Mucosa of stomach (tissue), 1 donor: ENCODE data around the gene ZCCHC8.
"Not testable (repeated sequence)": the region's sequence is repeated elsewhere in the genome, so short reads cannot be mapped to it uniquely, and the experiment has no call there.

Experiments
- H3K27me3 ChIP-seq: one replicate; pipeline ENCODE4 v1.7.0; 2013; ENCODE audit warnings: mild to moderate bottlenecking, low read length; ENCODE audit not compliant: control insufficient read depth, insufficient read depth
- H3K36me3 ChIP-seq: one replicate; pipeline ENCODE4 v1.7.0; 2013; ENCODE audit warnings: low read length; ENCODE audit not compliant: control insufficient read depth, insufficient read depth
- H3K4me1 ChIP-seq: one replicate; pipeline ENCODE4 v1.7.0; 2013; ENCODE audit warnings: mild to moderate bottlenecking, low read length; ENCODE audit not compliant: control insufficient read depth, insufficient read depth
- H3K4me3 ChIP-seq: one replicate; pipeline ENCODE4 v1.7.0; 2013; ENCODE audit warnings: low read length
- H3K9ac ChIP-seq: one replicate; pipeline ENCODE4 v1.7.0; 2013; ENCODE audit warnings: mild to moderate bottlenecking, low read length, moderate library complexity
- H3K9me3 ChIP-seq: one replicate; pipeline ENCODE4 v1.7.0; 2013; ENCODE audit warnings: mild to moderate bottlenecking, low read length, moderate library complexity; ENCODE audit not compliant: control insufficient read depth
- donor health status: Pancreatic carcinoma.

Gene ZCCHC8

DNA sequence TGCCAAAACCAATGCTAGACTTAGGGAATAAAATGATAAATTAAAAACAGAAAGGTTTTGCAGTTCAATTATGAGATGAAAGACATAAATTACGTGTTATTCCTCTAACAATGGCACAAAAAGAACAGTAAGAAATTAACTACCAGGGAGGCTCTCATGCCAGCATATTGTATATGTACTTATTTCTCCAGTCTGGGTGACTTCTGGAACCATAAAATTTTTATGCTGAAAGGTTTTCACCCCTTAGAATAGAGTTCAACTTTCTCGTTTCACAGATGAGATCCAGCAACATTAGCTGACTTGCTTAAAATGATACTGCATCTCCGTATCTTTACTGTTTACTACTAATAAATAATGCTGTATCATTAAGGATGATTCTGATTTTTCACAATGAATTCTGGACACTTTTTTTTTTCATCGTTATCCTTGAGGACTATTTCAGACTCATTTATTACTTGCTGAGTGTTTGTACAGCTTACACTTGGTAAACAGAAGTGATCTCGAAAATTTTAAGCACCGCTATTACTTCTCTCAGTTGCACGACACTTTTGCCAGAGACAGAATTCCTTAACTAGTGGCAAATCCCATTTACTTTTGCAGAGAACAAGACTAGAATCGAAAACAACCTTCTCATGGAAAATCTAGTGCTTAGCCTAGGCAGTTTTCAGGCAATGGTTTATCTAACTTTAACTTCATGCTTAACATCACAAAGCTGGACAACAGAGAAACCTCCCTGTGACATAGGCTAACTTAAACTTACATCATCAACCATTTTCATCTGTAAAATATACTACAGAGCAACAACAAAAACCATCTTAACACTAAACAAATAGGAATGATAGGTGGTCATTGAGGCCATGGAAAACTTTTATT, 23.4 kb upstream of the ZCCHC8 start:
- H3K9me3 ChIP-seq: no peaks in the 10 kb centered on the region
- H3K4me3 ChIP-seq: no peak overlapping the region
- H3K27me3 ChIP-seq: no peaks in the 10 kb centered on the region
- no peaks in the 10 kb centered on the region for H3K36me3 ChIP-seq
- H3K4me1 ChIP-seq: peaks cover 22% of the 10 kb centered on the region
- H3K9ac ChIP-seq: peak overlapping the region; percentile 23

GRCh38 chr12:122523280-122523679, 22.5 kb upstream of the ZCCHC8 start:
- peaks cover 22% of the 10 kb centered on the region for H3K4me1 ChIP-seq
- H3K36me3 ChIP-seq: no peaks in the 10 kb centered on the region
- no peaks in the 10 kb centered on the region for H3K27me3 ChIP-seq
- H3K9me3 ChIP-seq: no peaks in the 10 kb centered on the region
- no peak overlapping the region for H3K9ac ChIP-seq
- H3K4me3 ChIP-seq: no peak overlapping the region

GRCh38 chr12:122520676-122521075, 19.9 kb upstream of the ZCCHC8 start:
- H3K27me3 ChIP-seq: no peaks in the 10 kb centered on the region
- no peak overlapping the region for H3K4me3 ChIP-seq
- H3K4me1 ChIP-seq: peaks cover 22% of the 10 kb centered on the region
- no peaks in the 10 kb centered on the region for H3K9me3 ChIP-seq
- H3K9ac ChIP-seq: no peak overlapping the region
- peaks cover 8% of the 10 kb centered on the region for H3K36me3 ChIP-seq

DNA sequence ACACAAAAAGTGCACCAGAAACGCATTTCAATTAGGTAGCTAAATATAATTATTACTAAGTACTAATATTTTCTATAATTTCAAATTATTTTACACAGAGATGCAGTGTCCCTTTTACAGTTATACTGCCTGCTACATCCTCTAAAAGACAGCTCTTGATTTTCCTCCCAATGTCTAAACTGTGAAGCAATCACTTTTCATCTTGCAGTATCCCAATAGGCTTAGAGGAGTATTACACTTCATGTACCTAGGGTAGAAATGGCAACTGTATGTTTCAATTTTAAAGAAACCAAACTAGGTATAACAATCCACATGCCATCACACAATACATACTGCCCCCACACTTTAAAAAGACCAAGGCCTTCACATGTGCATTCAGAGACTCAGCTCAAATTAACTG, 18.7 kb upstream of the ZCCHC8 start:
- no peaks in the 10 kb centered on the region for H3K27me3 ChIP-seq
- H3K4me3 ChIP-seq: no peak overlapping the region
- peaks cover 8% of the 10 kb centered on the region for H3K36me3 ChIP-seq
- peaks cover 14% of the 10 kb centered on the region for H3K4me1 ChIP-seq
- H3K9ac ChIP-seq: no peak overlapping the region
- no peaks in the 10 kb centered on the region for H3K9me3 ChIP-seq

GRCh38 chr12:122518908-122519307, 18.2 kb upstream of the ZCCHC8 start:
- H3K36me3 ChIP-seq: peaks cover 8% of the 10 kb centered on the region
- no peak overlapping the region for H3K9ac ChIP-seq
- no peak overlapping the region for H3K4me3 ChIP-seq
- no peaks in the 10 kb centered on the region for H3K9me3 ChIP-seq
- peaks cover 8% of the 10 kb centered on the region for H3K4me1 ChIP-seq
- H3K27me3 ChIP-seq: no peaks in the 10 kb centered on the region

- no peaks in the 10 kb centered on the region for H3K9me3 ChIP-seq
- peaks cover 8% of the 10 kb centered on the region for H3K36me3 ChIP-seq
- no peaks in the 10 kb centered on the region for H3K27me3 ChIP-seq
- H3K4me1 ChIP-seq: peaks cover under 1% of the 10 kb centered on the region
- H3K9ac ChIP-seq: no peak overlapping the region
- H3K4me3 ChIP-seq: no peak overlapping the region
Measured at GRCh38 chr12:122517877-122518276, 17.1 kb upstream of the ZCCHC8 start.

DNA sequence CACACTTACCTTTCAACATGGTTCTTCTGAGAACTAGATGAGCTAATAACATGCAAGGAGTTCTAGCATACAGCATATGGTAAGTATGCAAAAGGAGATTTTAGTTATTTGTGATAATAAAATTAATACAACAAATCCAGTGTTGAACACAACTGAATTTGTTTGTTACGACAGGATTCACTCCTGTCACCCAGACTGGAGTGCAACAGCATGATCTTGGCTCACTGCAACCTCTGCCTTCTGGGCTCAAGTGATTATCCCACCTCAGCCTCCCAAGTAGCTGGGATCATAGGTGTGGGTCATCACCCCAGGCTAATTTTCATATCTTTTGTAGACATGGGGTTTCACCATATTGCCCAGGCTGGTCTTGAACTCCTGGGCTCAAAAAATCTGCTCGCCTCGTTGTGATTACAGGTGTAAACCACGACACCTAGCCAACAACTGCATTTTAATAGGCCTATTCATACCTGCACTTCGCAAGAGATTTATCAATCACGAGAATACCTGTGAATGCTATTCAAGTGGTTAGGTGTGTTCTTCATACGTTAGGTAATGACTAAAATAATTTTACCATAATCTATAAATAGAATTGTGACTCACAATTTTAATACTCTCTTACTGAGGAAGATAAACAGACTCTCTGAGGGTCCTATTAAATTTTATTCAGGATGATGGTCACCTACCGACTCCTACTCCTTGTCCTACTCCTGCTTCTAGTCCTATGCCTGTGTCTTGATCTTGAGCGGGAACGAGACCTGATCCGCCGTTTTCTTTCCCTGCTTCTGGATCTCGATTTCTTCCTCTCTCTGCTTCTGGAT, 16.0 kb upstream of the ZCCHC8 start:
- Histone ChIP-seq H3K4me3 (no peak overlapping the region), H3K36me3 (peaks cover 15% of the 10 kb centered on the region), H3K27me3 (no peaks in the 10 kb centered on the region), H3K9me3 (no peaks in the 10 kb centered on the region), H3K9ac (no peak overlapping the region), H3K4me1 (no peaks in the 10 kb centered on the region)

DNA sequence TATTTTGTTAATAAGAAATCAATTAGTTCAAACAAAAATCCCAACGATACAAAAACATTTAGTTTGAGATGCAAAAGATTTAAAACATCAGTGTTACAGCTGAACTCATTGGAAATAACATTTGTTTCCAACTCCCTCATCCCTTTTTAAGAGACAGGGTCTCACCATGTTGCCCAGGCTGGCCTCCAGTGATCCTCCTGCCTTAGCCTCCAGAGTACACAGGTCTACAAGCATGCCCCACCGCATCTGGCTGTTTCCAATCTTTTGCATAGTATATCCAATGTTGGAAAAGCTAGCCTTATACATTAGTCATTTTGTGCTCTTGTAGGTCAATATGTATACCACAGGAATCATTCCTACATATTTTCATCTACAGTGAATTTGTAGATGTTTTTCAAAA, 14.5 kb upstream of the ZCCHC8 start:
- no peaks in the 10 kb centered on the region for H3K4me1 ChIP-seq
- H3K27me3 ChIP-seq: no peaks in the 10 kb centered on the region
- H3K36me3 ChIP-seq: peaks cover 22% of the 10 kb centered on the region
- H3K4me3 ChIP-seq: no peak overlapping the region
- no peaks in the 10 kb centered on the region for H3K9me3 ChIP-seq
- H3K9ac ChIP-seq: no peak overlapping the region

- H3K9ac ChIP-seq: no peak overlapping the region
- no peaks in the 10 kb centered on the region for H3K9me3 ChIP-seq
- no peaks in the 10 kb centered on the region for H3K27me3 ChIP-seq
- H3K4me1 ChIP-seq: no peaks in the 10 kb centered on the region
- peaks cover 24% of the 10 kb centered on the region for H3K36me3 ChIP-seq
- H3K4me3 ChIP-seq: no peak overlapping the region
Measured at GRCh38 chr12:122513660-122514059, 12.9 kb upstream of the ZCCHC8 start.

- H3K36me3 ChIP-seq: peaks cover 28% of the 10 kb centered on the region
- H3K9ac ChIP-seq, H3K4me3 ChIP-seq, H3K27me3 ChIP-seq, H3K4me1 ChIP-seq, H3K9me3 ChIP-seq: not testable (repeated sequence)
Measured at GRCh38 chr12:122513028-122513427, 12.3 kb upstream of the ZCCHC8 start.

DNA sequence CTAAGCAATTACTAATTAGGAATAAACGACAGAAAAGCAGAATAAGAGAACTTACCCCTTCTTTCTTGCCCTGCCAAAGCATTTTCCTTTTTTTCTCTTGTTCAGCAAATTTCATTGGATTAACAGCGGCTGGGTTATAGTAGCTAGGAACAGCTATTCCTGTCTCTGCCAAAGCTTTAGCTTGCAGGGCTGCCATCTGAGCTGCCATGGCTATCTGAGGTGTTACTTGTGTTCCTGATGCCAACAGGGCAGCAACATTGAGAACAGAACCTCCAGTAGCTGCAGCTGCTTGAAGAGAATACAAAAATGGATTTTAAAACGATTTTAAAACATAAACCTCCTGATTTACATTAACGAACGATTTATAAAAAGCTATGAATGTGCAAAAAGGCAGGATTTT, 7.4 kb upstream of the ZCCHC8 start:
- H3K36me3 ChIP-seq: peaks cover 28% of the 10 kb centered on the region
- H3K4me1 ChIP-seq: no peaks in the 10 kb centered on the region
- no peaks in the 10 kb centered on the region for H3K27me3 ChIP-seq
- H3K4me3 ChIP-seq: no peak overlapping the region
- no peak overlapping the region for H3K9ac ChIP-seq
- no peaks in the 10 kb centered on the region for H3K9me3 ChIP-seq

DNA sequence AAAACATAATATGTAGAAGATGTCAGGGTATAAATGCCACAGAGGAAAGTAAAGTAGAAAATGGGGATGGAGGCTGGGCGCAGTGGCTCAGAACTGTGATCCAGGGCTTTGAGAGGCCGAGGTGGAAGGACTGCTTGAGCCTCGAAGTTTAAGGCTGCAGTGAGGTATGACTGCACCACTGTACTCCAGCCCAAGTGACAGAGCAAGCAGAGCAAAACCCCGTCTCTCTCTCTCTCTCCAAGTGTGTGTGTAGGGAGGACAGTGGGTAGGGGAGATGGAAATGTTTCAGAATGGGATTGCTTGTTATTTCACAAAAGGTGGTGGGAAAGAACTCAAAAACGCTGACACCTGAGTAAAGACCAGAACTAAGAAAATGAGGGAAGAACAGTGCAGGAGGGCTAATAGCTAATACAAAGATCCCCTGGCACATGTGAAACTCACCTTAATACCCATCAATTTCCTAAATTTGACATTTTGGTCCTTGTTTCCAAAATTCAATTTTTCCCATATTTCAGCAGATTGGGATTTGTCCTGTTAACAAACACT, 5.7 kb upstream of the ZCCHC8 start:
- Histone ChIP-seq H3K4me3 (no peak overlapping the region), H3K9me3 (no peaks in the 10 kb centered on the region), H3K9ac (no peak overlapping the region), H3K36me3 (peaks cover 20% of the 10 kb centered on the region), H3K27me3 (no peaks in the 10 kb centered on the region), H3K4me1 (peaks cover under 1% of the 10 kb centered on the region)
